GM12801 (cell line): Measurements from ENCODE around the gene CACNA1I.

Experiments
- CTCF ChIP-seq: IDR thresholded peaks from one replicate; pipeline ENCODE4 v1.5.1; 2011; ENCODE audit warnings: control low read depth; ENCODE audit not compliant: insufficient read length; ENCODE audit errors: extremely low read depth

Gene CACNA1I

GRCh38 chr22:39725351-39726035 lies 154.9 kb downstream of the CACNA1I start:
- TF ChIP-seq CTCF, result no peak

- no peak for TF ChIP-seq CTCF
Measured at GRCh38 chr22:39727541-39727940, 157.0 kb downstream of the CACNA1I start.

- no peak for TF ChIP-seq CTCF
Measured at GRCh38 chr22:39728236-39728860, 157.8 kb downstream of the CACNA1I start.

- TF ChIP-seq CTCF, result no peak
Measured at GRCh38 chr22:39729141-39729934, 158.8 kb downstream of the CACNA1I start.

GRCh38 chr22:39731481-39731880 lies 160.9 kb downstream of the CACNA1I start:
- no peak for TF ChIP-seq CTCF

- TF ChIP-seq CTCF, result no peak
Measured at GRCh38 chr22:39731881-39732555, 161.5 kb downstream of the CACNA1I start.

- no peak for TF ChIP-seq CTCF
Measured at GRCh38 chr22:39732625-39733024, 162.1 kb downstream of the CACNA1I start.
